Neural progenitor cell (in vitro differentiated cells): Measurements from ENCODE around the gene CWC22.
"Not testable (repeated sequence)": the region's sequence is repeated elsewhere in the genome, so short reads cannot be mapped to it uniquely, and the experiment has no call there.

Experiments
- CTCF ChIP-seq: fragments of 200-600 bp; sonication (generic); IDR thresholded peaks from 2 replicates; pipeline ENCODE4 v1.5.1; 2017; ENCODE audit warnings: antibody characterized with exemption, mild to moderate bottlenecking
- EZH2 ChIP-seq: fragments of 200-600 bp; sonication (generic); IDR thresholded peaks from 2 replicates; pipeline ENCODE4 v1.6.1; 2017; ENCODE audit warnings: antibody characterized with exemption, mild to moderate bottlenecking, moderate library complexity
- EZH2phosphoT487 ChIP-seq: fragments of 200-600 bp; sonication (generic); IDR thresholded peaks from 2 replicates; pipeline ENCODE4 v1.6.1; 2017; ENCODE audit warnings: antibody characterized with exemption

GRCh38 chr2:179958251-179958650, 48.8 kb downstream of the CWC22 start:
- not testable (repeated sequence) for TF ChIP-seq CTCF, EZH2, EZH2phosphoT487
